ENCODE data around the gene ARID1B.
A peak's percentile ranks its signal among the peaks of the same experiment; 100 is the strongest.
"Not testable (repeated sequence)": the region's sequence is repeated elsewhere in the genome, so short reads cannot be mapped to it uniquely, and the experiment has no call there.

Gene ARID1B

GRCh38 chr6:156940221-156940620 is 163.0 kb downstream of the ARID1B start:
- H3K4me3 ChIP-seq = no peak overlapping the region
- DNase-seq (ENCODE audit: low spot score in 2 of 2) = no peak
- in situ Hi-C loops (cut with MboI; ENCODE audit: low sequenced_read_pairs) = loop anchor here (10.0 kb wide), 1 partner anchor 155 kb away; no protein-coding TSS in a partner anchor
- H3K36me3 ChIP-seq (replicated peaks) = no peaks in the 10 kb centered on the region; the same call in 1 of the 2 replicates
- H3K9me3 ChIP-seq = no peaks in the 10 kb centered on the region
- H3K4me1 ChIP-seq = peaks cover 31% of the 10 kb centered on the region
- H3K27me3 ChIP-seq (ENCODE audit: low read depth) = no peaks in the 10 kb centered on the region

GRCh38 chr6:156942266-156942665 is 165.1 kb downstream of the ARID1B start:
- peaks cover 51% of the 10 kb centered on the region for H3K4me1 ChIP-seq
- DNase-seq (ENCODE audit: low spot score in 2 of 2) = peak in 1 of 2 experiments; percentile 25
- no peaks in the 10 kb centered on the region for H3K9me3 ChIP-seq
- no peaks in the 10 kb centered on the region for H3K27me3 ChIP-seq (ENCODE audit: low read depth)
- no peaks in the 10 kb centered on the region for H3K36me3 ChIP-seq (replicated peaks)
- no peak overlapping the region for H3K4me3 ChIP-seq
- in situ Hi-C loops (cut with MboI; ENCODE audit: low sequenced_read_pairs) = loop anchor here (10.0 kb wide), 1 partner anchor 157 kb away; no protein-coding TSS in a partner anchor

DNA sequence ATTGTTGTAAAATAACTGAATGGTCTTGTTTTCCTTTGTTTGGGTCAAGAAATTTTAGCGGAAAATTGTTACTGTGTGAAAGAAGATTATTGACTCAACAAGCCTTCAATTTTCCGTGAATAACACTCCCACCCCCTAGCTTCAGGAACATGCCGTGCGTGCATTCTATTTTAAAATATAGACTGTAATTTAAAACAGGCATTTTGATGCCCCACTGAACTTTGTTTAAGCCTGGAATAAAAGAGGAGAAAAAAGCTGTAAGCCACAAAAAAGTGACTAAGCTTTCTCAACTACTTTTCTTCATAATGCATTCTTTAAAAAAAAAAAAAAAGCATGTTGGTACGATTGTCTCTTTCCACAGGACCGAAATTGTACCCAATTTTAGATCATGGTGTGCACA is 166.0 kb downstream of the ARID1B start:
- Histone ChIP-seq H3K4me3 (no peak overlapping the region), H3K4me1 (peaks cover 49% of the 10 kb centered on the region), H3K9me3 (no peaks in the 10 kb centered on the region), H3K27me3 (ENCODE audit: low read depth) (no peaks in the 10 kb centered on the region), H3K36me3 (replicated peaks) (no peaks in the 10 kb centered on the region)
- in situ Hi-C loops (cut with MboI; ENCODE audit: low sequenced_read_pairs) = loop anchor here (10.0 kb wide), 1 partner anchor 158 kb away; no protein-coding TSS in a partner anchor
- DNase-seq (ENCODE audit: low spot score in 2 of 2) = no peak

DNA sequence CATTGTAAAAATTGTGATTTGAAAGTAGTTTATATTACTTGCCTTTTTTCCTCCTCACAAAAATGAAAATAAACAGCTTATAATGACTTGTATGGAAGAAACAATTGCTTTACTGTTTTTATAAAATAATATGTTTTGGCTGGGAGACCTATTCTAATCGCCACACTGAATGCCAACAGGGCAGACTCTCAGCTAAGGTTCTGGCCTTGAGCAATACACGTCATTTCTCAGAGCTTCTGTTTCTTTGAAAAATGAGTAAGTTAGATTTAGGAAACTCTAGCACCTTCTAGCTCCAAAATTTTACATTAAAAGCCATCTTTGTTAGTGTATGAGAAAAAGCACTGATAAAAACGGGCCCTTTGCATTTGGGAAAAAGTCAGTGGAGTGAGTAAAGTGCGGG is 166.6 kb downstream of the ARID1B start:
- in situ Hi-C loops (cut with MboI; ENCODE audit: low sequenced_read_pairs) = loop anchor here (10.0 kb wide), 1 partner anchor 159 kb away; no protein-coding TSS in a partner anchor
- Histone ChIP-seq H3K4me1 (peaks cover 48% of the 10 kb centered on the region), H3K9me3 (no peaks in the 10 kb centered on the region), H3K27me3 (ENCODE audit: low read depth) (no peaks in the 10 kb centered on the region), H3K4me3 (no peak overlapping the region), H3K36me3 (replicated peaks) (no peaks in the 10 kb centered on the region)
- DNase-seq (ENCODE audit: low spot score in 2 of 2) = no peak

DNA sequence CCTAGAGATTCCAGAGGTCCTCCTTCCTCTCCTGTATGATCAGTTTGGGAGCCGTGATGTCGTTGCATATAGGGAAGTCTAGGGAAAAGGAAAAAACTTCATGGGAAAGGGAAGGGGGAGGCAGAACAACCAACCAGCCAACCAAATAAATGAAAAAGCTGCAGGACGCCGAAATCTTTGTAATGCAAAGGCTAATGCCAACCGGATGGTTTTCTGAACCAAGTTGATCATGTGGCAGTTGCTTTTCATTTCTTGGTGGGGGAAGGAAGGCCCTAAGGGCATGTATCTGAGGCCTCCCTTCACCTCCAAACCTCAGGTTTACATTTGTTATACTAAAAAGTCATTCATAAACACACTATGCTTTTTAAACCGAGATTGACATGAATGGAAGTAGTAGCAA is 167.2 kb downstream of the ARID1B start:
- H3K27me3 ChIP-seq (ENCODE audit: low read depth) = no peaks in the 10 kb centered on the region
- no peak overlapping the region for H3K4me3 ChIP-seq
- H3K36me3 ChIP-seq (replicated peaks) = no peaks in the 10 kb centered on the region
- in situ Hi-C loops (cut with MboI; ENCODE audit: low sequenced_read_pairs) = loop anchor here (10.0 kb wide), 1 partner anchor 160 kb away; no protein-coding TSS in a partner anchor
- DNase-seq (ENCODE audit: low spot score in 2 of 2) = peak; percentile 71 to 82
- peaks cover 48% of the 10 kb centered on the region for H3K4me1 ChIP-seq
- no peaks in the 10 kb centered on the region for H3K9me3 ChIP-seq

GRCh38 chr6:156945789-156946172 is 168.6 kb downstream of the ARID1B start:
- in situ Hi-C loops (cut with MboI; ENCODE audit: low sequenced_read_pairs) = loop anchor here (10.0 kb wide), 1 partner anchor 161 kb away; no protein-coding TSS in a partner anchor

DNA sequence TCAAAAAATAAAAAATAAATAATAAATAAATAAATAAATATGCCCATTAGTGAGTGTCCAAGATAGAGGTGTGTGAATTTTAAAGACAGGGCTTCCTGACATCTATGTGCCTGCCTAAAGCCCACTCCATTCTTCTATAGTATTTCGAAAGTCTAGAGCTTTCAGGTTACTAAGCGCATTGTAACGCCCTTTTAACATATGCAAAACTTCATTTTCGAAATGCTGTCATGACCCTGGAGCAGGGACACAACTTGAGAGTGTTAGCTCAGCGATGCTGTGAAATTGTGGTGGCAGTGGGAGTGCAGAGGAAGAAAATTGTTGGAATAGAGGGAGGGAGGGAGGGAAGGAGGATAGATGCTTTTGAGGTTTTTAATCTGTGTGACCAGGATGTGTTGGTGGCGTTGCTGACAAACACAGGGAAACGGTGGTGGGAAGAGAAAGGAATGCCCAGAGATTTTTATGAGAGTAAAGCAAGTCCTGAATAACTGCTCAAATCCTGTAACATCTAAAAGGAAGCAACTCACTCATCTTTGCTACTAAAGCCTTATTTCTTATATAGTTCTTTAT is 169.3 kb downstream of the ARID1B start:
- Histone ChIP-seq H3K4me3 (no peak overlapping the region), H3K9me3 (no peaks in the 10 kb centered on the region), H3K4me1 (peaks cover 41% of the 10 kb centered on the region), H3K27me3 (ENCODE audit: low read depth) (no peaks in the 10 kb centered on the region), H3K36me3 (replicated peaks) (no peaks in the 10 kb centered on the region)
- in situ Hi-C loops (cut with MboI; ENCODE audit: low sequenced_read_pairs) = loop anchor here (10.0 kb wide), 1 partner anchor 162 kb away; no protein-coding TSS in a partner anchor
- DNase-seq (ENCODE audit: low spot score in 2 of 2) = peak; percentile 49 to 70

More at GRCh38 chr6:156945789-156946172, 168.6 kb downstream of the ARID1B start:
- not testable (repeated sequence) for H3K36me3 ChIP-seq (replicated peaks); DNase-seq (ENCODE audit: low spot score in 2 of 2); H3K27me3 ChIP-seq (ENCODE audit: low read depth); H3K4me3 ChIP-seq; H3K9me3 ChIP-seq
- H3K4me1 ChIP-seq = peaks cover 41% of the 10 kb centered on the region

GRCh38 chr6:156948277-156948676 is 171.1 kb downstream of the ARID1B start:
- no peak overlapping the region for H3K4me3 ChIP-seq
- in situ Hi-C loops (cut with MboI; ENCODE audit: low sequenced_read_pairs) = loop anchor here (10.0 kb wide), 1 partner anchor 163 kb away; no protein-coding TSS in a partner anchor
- H3K4me1 ChIP-seq = peaks cover 47% of the 10 kb centered on the region
- no peaks in the 10 kb centered on the region for H3K36me3 ChIP-seq (replicated peaks)
- no peak for DNase-seq (ENCODE audit: low spot score in 2 of 2)
- H3K27me3 ChIP-seq (ENCODE audit: low read depth) = no peaks in the 10 kb centered on the region
- no peaks in the 10 kb centered on the region for H3K9me3 ChIP-seq

- Histone ChIP-seq H3K4me3 (no peak overlapping the region), H3K4me1 (peaks cover 44% of the 10 kb centered on the region), H3K9me3 (no peaks in the 10 kb centered on the region), H3K36me3 (replicated peaks) (no peaks in the 10 kb centered on the region), H3K27me3 (ENCODE audit: low read depth) (no peaks in the 10 kb centered on the region)
- in situ Hi-C loops (cut with MboI; ENCODE audit: low sequenced_read_pairs) = loop anchor here (10.0 kb wide), 1 partner anchor 164 kb away; no protein-coding TSS in a partner anchor
- no peak for DNase-seq (ENCODE audit: low spot score in 2 of 2)
Measured at GRCh38 chr6:156948807-156949206, 171.6 kb downstream of the ARID1B start.

GRCh38 chr6:156949376-156949775 is 172.2 kb downstream of the ARID1B start:
- in situ Hi-C loops (cut with MboI; ENCODE audit: low sequenced_read_pairs) = loop anchor here (10.0 kb wide), 1 partner anchor 165 kb away; no protein-coding TSS in a partner anchor
- Histone ChIP-seq H3K36me3 (replicated peaks) (no peaks in the 10 kb centered on the region), H3K4me3 (no peak overlapping the region), H3K27me3 (ENCODE audit: low read depth) (no peaks in the 10 kb centered on the region), H3K4me1 (peaks cover 44% of the 10 kb centered on the region), H3K9me3 (no peaks in the 10 kb centered on the region)
- no peak for DNase-seq (ENCODE audit: low spot score in 2 of 2)

DNA sequence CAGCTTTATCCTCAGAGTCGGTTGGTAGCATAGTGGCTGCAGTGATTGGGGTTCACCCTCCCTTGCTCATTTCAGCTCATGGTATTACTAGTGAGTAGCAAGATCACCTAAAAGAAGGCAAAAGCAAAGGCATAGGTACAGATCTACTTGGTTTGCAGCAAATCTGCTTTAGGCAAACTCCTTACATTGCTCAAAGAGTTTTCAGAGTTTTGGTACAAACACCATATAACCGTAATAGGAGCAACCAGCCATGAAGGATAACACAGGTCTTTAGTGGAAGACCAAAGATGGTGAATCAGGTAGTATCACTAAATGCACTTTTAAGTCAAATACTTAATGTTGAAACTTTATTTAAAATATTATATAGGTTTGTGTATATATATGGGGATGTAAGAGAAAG is 172.9 kb downstream of the ARID1B start:
- no peak overlapping the region for H3K4me3 ChIP-seq
- in situ Hi-C loops (cut with MboI; ENCODE audit: low sequenced_read_pairs) = no loop called here
- H3K4me1 ChIP-seq = peaks cover 43% of the 10 kb centered on the region
- no peaks in the 10 kb centered on the region for H3K9me3 ChIP-seq
- no peaks in the 10 kb centered on the region for H3K27me3 ChIP-seq (ENCODE audit: low read depth)
- H3K36me3 ChIP-seq (replicated peaks) = no peaks in the 10 kb centered on the region
- no peak for DNase-seq (ENCODE audit: low spot score in 2 of 2)

GRCh38 chr6:156950531-156950930 is 173.4 kb downstream of the ARID1B start:
- no peaks in the 10 kb centered on the region for H3K9me3 ChIP-seq
- no peak overlapping the region for H3K4me3 ChIP-seq
- H3K36me3 ChIP-seq (replicated peaks) = no peaks in the 10 kb centered on the region
- no peaks in the 10 kb centered on the region for H3K27me3 ChIP-seq (ENCODE audit: low read depth)
- in situ Hi-C loops (cut with MboI; ENCODE audit: low sequenced_read_pairs) = no loop called here
- no peak for DNase-seq (ENCODE audit: low spot score in 2 of 2)
- H3K4me1 ChIP-seq = peaks cover 39% of the 10 kb centered on the region

DNA sequence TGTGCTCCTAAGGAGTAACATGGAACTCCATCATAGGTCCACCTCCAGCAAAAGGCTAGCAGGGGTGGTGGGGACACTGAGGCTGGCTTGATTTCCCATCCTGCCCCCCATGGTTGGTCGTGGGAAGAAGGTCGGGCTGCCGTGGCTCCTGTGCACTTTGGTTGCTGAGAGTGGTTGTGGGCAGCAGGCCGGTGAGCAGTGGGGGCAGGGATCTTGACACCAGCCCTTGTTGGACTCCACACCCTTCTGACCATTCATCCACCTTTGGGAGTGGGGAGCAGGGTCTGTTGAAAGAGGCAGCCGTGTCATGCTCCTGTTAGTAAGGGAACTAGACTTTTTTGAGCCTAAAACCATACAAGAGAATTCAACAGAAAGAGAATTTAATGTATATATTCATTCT is 175.2 kb downstream of the ARID1B start:
- peaks cover 22% of the 10 kb centered on the region for H3K4me1 ChIP-seq
- in situ Hi-C loops (cut with MboI; ENCODE audit: low sequenced_read_pairs) = no loop called here

GRCh38 chr6:156953127-156953478 is 175.9 kb downstream of the ARID1B start:
- Histone ChIP-seq H3K4me1 (peaks cover 22% of the 10 kb centered on the region), H3K9me3 (no peaks in the 10 kb centered on the region), H3K4me3 (peak overlapping the region; percentile 4; the same call in 1 of the 2 replicates), H3K27me3 (ENCODE audit: low read depth) (no peaks in the 10 kb centered on the region), H3K36me3 (replicated peaks) (no peaks in the 10 kb centered on the region)
- DNase-seq (ENCODE audit: low spot score in 2 of 2) = no peak
- in situ Hi-C loops (cut with MboI; ENCODE audit: low sequenced_read_pairs) = no loop called here

More for the DNA sequence above, 175.2 kb downstream of the ARID1B start:
- Histone ChIP-seq H3K36me3 (replicated peaks) (no peaks in the 10 kb centered on the region), H3K4me3 (no peak overlapping the region), H3K27me3 (ENCODE audit: low read depth) (no peaks in the 10 kb centered on the region), H3K9me3 (no peaks in the 10 kb centered on the region)
- DNase-seq (ENCODE audit: low spot score in 2 of 2) = no peak

Data from HAP-1 (cell line).